GM03348 (cell line): ENCODE measurements around the gene MORC1.
"Not testable (repeated sequence)": the region's sequence is repeated elsewhere in the genome, so short reads cannot be mapped to it uniquely, and the experiment has no call there.

ENCODE experiments used
- DNase-seq: peaks from one replicate; pipeline ENCODE4 v3.0.0; 2012; ENCODE audit warnings: low spot score

MORC1 gene

GRCh38 chr3:109117939-109118338 is at the start of gene MORC1:
TSS of gene MORC1 (minus strand) at chr3:109118134. CDS start at chr3:109118059, 75 bp downstream.
- DNase-seq = no peak

DNA sequence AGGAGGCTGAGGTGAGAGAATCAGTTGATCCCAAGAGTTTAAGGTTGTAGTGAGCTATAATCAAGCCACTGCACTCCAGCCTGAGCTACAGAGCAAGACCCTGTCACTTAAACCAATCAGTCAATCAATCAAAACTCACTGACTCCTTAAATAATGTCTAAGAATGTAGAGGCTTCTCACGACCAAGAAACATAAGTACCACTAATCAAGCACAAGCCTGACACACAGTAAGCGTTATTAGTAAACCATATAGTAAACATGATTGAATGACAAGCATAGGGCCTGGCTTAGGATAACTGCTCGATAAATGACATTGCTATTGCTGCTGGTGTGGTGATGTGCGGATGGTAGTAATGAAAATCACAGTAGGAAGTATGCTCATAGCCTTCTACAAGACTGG is 48.0 kb upstream of the MORC1 start:
- no peak for DNase-seq

DNA sequence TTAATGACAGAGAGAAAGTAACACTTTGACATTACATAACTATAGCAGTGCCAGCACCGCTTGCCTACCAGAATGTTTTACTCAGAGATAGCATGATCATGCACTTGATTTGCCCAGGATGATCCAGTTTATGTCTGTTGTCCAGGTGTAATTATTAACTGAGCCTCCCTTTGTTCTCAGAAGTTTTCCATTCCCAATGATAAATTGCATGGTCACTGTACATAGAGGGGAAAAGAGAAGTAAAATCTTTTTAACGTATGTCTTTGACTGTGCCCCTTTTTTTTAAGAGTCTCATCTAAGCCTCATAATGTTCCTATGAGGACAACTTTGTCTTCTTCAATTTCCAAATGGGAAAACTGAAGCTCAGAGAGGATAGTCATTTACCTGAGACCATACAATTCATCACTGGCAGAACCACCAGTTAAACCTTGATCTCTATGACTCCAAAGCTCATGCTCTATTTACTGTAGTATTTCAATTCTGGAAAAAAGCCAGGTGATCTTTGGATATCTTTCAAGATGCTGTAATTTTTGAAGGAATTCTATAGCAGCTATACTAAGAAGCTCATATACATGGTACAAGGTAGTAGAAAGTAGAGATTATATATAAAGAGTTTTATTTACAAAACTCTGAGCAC is 43.7 kb upstream of the MORC1 start:
- no peak for DNase-seq

GRCh38 chr3:109155828-109156227 is 37.9 kb upstream of the MORC1 start:
- no peak for DNase-seq

DNA sequence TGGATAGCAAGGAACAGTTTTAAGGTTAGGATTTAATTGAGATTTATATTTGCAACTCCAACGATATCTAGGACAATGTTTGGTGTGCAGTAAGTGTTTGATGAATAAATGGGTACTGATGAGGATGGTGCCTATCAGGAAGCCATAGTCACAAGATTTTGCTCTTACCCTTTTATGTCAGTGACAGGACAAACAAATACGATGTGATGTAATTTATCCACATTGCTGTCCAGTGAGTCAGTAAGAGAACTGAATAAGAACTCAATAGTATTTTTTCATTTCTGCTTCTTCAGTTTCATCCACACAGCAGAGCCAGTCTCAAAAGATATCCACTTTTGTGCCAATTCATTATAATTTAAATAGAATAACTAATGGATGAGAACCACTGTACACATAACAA is 37.0 kb upstream of the MORC1 start:
- no peak for DNase-seq

DNA sequence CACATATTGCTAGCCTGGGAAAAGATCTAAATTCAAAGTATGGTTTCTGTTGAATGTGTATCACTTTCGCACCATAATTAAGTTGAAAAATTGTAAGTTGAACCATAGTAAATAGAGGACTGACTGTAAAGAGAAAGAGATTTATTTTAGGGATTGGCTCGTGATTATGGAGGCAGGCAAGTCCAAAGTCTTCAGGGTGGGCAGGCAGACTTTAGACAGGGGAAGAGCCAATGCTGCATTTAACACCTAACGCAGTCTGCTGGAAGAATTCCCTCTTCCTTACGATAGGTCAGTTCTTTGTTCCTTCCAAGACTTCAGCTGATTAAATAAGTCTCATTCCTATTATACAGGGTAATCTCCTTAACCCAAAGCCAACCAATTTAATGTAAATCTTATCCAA is 34.4 kb upstream of the MORC1 start:
- no peak for DNase-seq

GRCh38 chr3:109149078-109149477 is 31.1 kb upstream of the MORC1 start:
- no peak for DNase-seq

- no peak for DNase-seq
These were observed 25.7 kb upstream of the MORC1 start for GRCh38 chr3:109143646-109144045.

GRCh38 chr3:109140318-109140717 is 22.4 kb upstream of the MORC1 start:
- no peak for DNase-seq

DNA sequence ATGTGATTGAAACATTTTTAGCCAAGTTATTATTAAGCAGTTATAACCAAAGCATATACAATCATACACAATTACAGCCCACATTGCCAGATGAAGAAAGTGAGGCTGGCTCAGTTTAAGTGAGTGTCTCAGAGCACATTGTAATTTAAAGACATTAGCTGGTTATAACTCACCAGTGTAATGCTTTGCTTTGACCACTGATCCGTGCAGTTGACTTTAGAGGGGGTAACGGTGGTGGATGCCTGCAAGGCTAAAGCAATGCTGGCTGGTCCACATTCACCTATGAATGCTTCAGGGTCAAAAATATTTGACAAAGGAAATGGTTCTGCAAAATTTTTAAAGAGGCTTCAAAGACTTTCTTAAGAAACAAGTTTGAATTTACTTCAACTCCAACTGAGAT is 19.8 kb upstream of the MORC1 start:
- no peak for DNase-seq

DNA sequence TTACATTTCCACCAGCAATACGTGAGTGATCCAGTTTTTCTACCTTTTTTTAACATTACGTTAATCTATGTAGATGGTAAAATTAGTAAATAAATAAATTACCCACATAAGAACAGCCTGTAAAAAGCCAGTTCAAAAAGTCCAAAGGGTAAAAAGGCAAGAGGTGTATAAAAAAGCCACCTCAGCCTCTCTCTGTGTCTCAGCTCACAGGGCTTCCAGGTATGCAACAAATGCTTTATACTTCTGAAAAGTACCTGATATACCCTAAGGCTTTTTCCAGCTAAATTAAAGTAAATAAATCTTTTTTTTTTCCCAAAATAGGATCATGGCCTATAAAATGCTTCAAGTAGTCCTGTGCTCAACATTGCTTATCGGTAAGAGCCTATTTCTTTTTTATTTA is 18.6 kb upstream of the MORC1 start, which contains the start of gene C3orf85:
Gene C3orf85 (plus strand): TSS at position 197 of the 400 bp plus-strand sequence. CDS start 129 bp downstream, at position 326.
- DNase-seq = no peak

DNA sequence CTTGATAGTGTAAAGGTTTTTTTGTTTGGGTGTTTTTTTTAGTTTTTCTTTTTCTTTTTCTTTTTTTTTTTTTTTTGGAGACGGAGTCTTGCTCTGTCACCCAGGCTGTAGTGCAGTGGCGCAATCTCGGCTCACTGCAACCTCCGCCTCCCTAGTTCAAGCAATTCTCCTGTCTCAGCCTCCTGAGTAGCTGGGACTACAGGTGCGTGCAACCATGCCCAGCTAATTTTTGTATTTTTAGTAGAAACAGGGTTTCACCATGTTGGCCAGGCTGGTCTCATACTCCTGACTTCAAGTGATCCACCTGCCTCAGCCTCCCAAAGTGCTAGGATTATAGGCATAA is 15.5 kb upstream of the MORC1 start:
- not testable (repeated sequence) for DNase-seq

GRCh38 chr3:109132801-109133473 is 15.0 kb upstream of the MORC1 start:
- no peak for DNase-seq

- DNase-seq = no peak
These were observed 13.3 kb upstream of the MORC1 start for GRCh38 chr3:109131276-109131675.

DNA sequence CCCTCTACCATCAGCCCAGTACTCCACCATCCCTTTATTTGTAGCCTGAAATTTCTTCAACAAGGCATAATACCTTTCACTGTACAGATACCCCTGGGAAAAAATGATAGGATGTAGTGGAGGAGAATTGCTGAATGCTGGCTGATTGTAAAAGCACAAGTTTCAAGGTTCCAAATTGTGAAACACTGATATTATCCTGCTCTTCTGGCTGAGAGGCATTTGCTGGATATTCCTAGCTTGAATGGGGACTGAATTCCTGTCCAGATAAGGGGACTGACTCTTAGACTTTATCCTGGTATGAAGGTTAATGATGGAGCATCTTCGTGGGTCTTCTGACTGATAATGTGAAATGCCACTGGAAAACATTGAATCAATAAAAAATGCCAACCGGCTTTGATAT is 9.6 kb upstream of the MORC1 start:
- no peak for DNase-seq

DNA sequence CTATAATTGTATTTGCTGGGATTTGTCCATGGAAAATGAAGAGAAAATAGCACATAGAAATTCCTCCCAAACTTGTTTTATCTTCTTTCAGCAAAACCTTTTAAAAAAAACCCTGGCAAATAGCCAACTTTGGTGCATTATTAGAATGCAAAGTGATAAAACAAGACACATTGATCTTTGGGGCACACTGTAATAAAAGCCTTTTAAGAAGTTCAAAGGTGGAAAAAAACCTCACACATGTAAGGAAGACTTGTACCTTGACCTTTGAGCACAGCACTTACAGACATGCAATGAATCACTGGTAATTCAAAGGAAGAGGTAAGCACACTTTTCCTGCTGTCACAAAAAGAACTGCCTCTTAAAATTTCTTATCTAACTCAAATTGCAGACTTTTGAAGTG is 8.0 kb upstream of the MORC1 start:
- DNase-seq = no peak

- DNase-seq = no peak
These were observed 4.8 kb upstream of the MORC1 start for GRCh38 chr3:109122690-109123089.

GRCh38 chr3:109118584-109118983 is 650 bp upstream of the MORC1 start:
- DNase-seq = no peak

- DNase-seq = no peak
These were observed 1.9 kb downstream of the MORC1 start for GRCh38 chr3:109116031-109116430.

DNA sequence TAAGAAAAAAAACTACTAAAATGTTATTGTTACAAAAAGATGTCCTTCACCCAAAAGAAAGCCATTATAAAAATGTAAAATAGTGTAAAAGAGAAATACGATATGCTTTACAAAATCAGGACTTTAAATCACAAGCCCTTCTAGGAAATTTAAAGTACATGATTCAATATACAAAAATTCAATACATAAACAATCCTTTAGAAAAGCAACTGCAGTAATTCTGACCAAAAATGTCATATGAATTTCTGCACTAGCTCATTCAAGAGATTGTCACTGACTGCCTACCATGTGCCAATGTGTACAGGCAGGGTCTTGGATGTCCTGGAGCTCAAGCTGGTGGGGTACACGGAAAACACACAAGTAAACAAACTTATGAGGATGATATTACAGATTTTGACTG is 2.5 kb downstream of the MORC1 start:
- DNase-seq = no peak

DNA sequence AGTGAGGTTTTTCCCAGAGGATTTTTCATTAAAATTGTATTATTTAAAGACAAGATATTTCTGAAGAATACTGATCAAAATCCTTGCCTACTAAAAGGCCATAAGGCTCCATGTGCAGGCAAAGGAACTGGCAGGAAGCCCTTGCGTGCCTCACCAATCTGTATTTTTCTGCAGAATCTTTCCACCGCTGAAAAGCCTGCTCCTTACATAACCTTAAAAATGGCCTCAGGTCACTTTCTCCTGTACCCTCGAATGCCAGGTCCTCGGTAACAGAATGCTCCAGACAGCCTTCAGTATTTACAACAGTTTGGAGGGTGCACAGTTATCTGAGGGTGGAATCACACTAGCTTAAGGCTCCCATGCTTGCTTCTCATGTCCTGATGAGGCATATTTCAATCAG is 3.2 kb downstream of the MORC1 start:
- no peak for DNase-seq

- DNase-seq = no peak
These were observed 4.8 kb downstream of the MORC1 start for GRCh38 chr3:109112946-109113760.

DNA sequence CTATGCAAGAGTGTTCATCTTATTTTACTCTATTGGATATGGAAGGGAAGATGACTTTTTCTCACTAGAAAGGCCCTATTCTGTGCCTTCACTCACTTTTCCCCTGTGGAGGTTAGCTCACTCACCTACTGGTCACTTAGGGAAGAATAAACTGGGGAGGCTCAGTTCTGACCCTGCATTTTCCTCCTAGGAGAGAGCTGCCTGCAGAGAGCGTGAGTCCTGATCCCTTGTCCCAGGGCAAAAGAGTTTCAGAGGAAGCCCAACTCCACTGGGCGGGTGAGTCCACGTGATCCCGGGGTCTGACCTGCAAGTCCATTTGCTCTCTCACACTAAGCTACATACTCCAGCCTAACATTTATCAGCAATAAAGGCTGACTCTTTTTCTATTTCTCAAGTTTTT is 8.4 kb downstream of the MORC1 start:
- DNase-seq = no peak
